Endothelial cell of umbilical vein (primary cell): ENCODE results near the gene DENND1A. TPM values are rescaled to one million over a fixed set of nuclear protein-coding genes. Genes with fewer than 3 reads are reported as not detected.

ENCODE experiments used
- BruUV-seq: library from RNA; stranded (reverse); fragments of 400-500 nt; replicated peaks from 2 replicates; lab custom pipeline; 2021; lab: Mats Ljungman, UMichigan
- CTCF ChIA-PET: fragments of 300-600, 350-600 bp; sonication (Branson Sonifier 250); formaldehyde crosslinking; loops from one replicate; lab custom pipeline; 2021; ENCODE audit warnings: antibody characterized with exemption, inconsistent platforms; lab: Charles Lee
- POLR2A ChIA-PET: fragments of 300-600, 350-600 bp; sonication (Branson Sonifier 250); formaldehyde crosslinking; loops from one replicate; lab custom pipeline; 2021; ENCODE audit warnings: antibody characterized with exemption, inconsistent platforms; lab: Charles Lee
- DNase-seq: peaks from one replicate; pipeline ENCODE4 v3.0.0-alpha.2; 2011; ENCODE audit warnings: low read depth, low spot score
- FAIRE-seq: peaks from 2 replicates; lab custom pipeline; 2011; peaks lifted over from hg19 to GRCh38; lab: Jason Lieb, UNC
- H2AFZ ChIP-seq: 2 replicates; pipeline ENCODE4 v1.6.0; 2012; ENCODE audit warnings: low read depth, low read length, control low read depth, inconsistent platforms
- H3K27ac ChIP-seq: 2 replicates; pipeline ENCODE4 v1.5.1; 2011; ENCODE audit warnings: low read depth, mild to moderate bottlenecking, control low read depth, low read length, moderate library complexity; ENCODE audit not compliant: insufficient read depth
- H3K27me3 ChIP-seq, 2 experiments: 2 replicates each; pipeline versions ENCODE4 v1.6.0 to v1.6.1; 2011; ENCODE audit warnings: low read length in 2 of 2, mixed read lengths in 1 of 2; ENCODE audit not compliant: control insufficient read depth in 2 of 2, insufficient read depth in 2 of 2
- H3K36me3 ChIP-seq, 2 experiments: 2 replicates in 1 of 2; 3 replicates in 1 of 2; pipeline ENCODE4 v1.5.1; 2011; ENCODE audit warnings: low read length in 2 of 2, mild to moderate bottlenecking in 1 of 2, moderate library complexity in 1 of 2; ENCODE audit not compliant: control insufficient read depth in 2 of 2, insufficient read depth in 2 of 2; ENCODE audit errors: extremely low read depth in 1 of 2
- H3K4me1 ChIP-seq: 3 replicates; pipeline ENCODE4 v1.5.1; 2011; ENCODE audit warnings: mild to moderate bottlenecking, low read length; ENCODE audit not compliant: control insufficient read depth, insufficient read depth; ENCODE audit errors: extremely low read depth
- H3K4me2 ChIP-seq: 2 replicates; pipeline ENCODE4 v1.6.1; 2011; ENCODE audit warnings: low read length, control low read depth, mixed read lengths; ENCODE audit not compliant: insufficient read depth
- H3K4me3 ChIP-seq, 3 experiments: fragments of 200-600 bp in 1 of 3; sonication (generic), shearing (Covaris generic) in 1 of 3; replicated peaks in 1 of 3; 2 replicates each; pipeline ENCODE4 v1.5.1; 2011 to 2016; ENCODE audit warnings: control low read depth in 3 of 3, low read length in 3 of 3, mild to moderate bottlenecking in 2 of 3, inconsistent platforms in 1 of 3, low read depth in 1 of 3, moderate library complexity in 1 of 3; ENCODE audit not compliant: insufficient read depth in 1 of 3
- H3K79me2 ChIP-seq: 2 replicates; pipeline ENCODE4 v1.6.0; 2012; ENCODE audit warnings: low read length, inconsistent platforms; ENCODE audit not compliant: control insufficient read depth, insufficient read depth
- H3K9ac ChIP-seq: replicated peaks from 2 replicates; pipeline ENCODE3; 2011; ENCODE audit warnings: low read length, control low read depth; ENCODE audit not compliant: insufficient read depth; ENCODE audit errors: extremely low read depth
- H3K9me1 ChIP-seq: replicated peaks from 3 replicates; pipeline ENCODE4 v1.6.0; 2011; ENCODE audit warnings: mild to moderate bottlenecking, low read length; ENCODE audit not compliant: control insufficient read depth, insufficient read depth; ENCODE audit errors: extremely low read depth
- H3K9me3 ChIP-seq: replicated peaks from 2 replicates; pipeline ENCODE4 v1.5.1; 2012; ENCODE audit warnings: low read length, inconsistent platforms; ENCODE audit not compliant: control insufficient read depth, insufficient read depth
- H4K20me1 ChIP-seq: replicated peaks from 2 replicates; pipeline ENCODE3; 2011; ENCODE audit warnings: mild to moderate bottlenecking, low read length; ENCODE audit not compliant: control insufficient read depth, insufficient read depth; ENCODE audit errors: extremely low read depth
- EZH2 ChIP-seq: IDR thresholded peaks from 2 replicates; pipeline ENCODE4 v1.6.1; 2012; ENCODE audit warnings: borderline replicate concordance, low read depth, mild to moderate bottlenecking, moderate library complexity, low read length, inconsistent platforms; ENCODE audit not compliant: severe bottlenecking
- FOS ChIP-seq: IDR thresholded peaks from 2 replicates; pipeline ENCODE4 v1.6.1; 2011; ENCODE audit warnings: mild to moderate bottlenecking, low read length, moderate library complexity, borderline replicate concordance; ENCODE audit not compliant: insufficient read depth
- GATA2 ChIP-seq: IDR thresholded peaks from 2 replicates; pipeline ENCODE4 v1.7.0; 2011; ENCODE audit warnings: low read depth, mild to moderate bottlenecking, moderate library complexity, mixed read lengths, low read length; ENCODE audit not compliant: insufficient read length, insufficient read depth
- JUN ChIP-seq: IDR thresholded peaks from 2 replicates; pipeline ENCODE4 v1.6.1; 2011; ENCODE audit warnings: borderline replicate concordance, low read depth; ENCODE audit not compliant: insufficient read length, insufficient read depth
- MYC ChIP-seq: IDR thresholded peaks from one replicate; pipeline ENCODE4 v1.6.1; 2011; ENCODE audit warnings: mild to moderate bottlenecking, low read depth, low read length
- POLR2A ChIP-seq: IDR thresholded peaks from 2 replicates; pipeline ENCODE4 v1.6.1; 2012; ENCODE audit warnings: low read depth, mild to moderate bottlenecking, control low read depth, low read length
- POLR2AphosphoS5 ChIP-seq: IDR thresholded peaks from 2 replicates; pipeline ENCODE4 v1.6.1; 2012; ENCODE audit warnings: low read depth, mild to moderate bottlenecking, control low read depth, low read length, moderate library complexity; ENCODE audit not compliant: insufficient read depth
- dilution Hi-C: fragments of 300-500 bp; cut with MboI; formaldehyde crosslinking; loops from one replicate; pipeline ENCODE4 v1.15.0; 2019; ENCODE audit warnings: low sequenced_read_pairs; ENCODE audit not compliant: extremely low pct_ligation_motif_present
- intact Hi-C: fragments of 100-400 bp; cut with micrococcal nuclease; formaldehyde crosslinking; loops from one replicate; pipeline ENCODE4 v1.10.0; 2022
- polyA plus RNA-seq, 4 experiments: library from polyadenylated mRNA; depleted of rRNA in 3 of 4; stranded (reverse) in 3 of 4; unstranded in 1 of 4; fragments of >200 nt; gene quantifications; 2 replicates each; pipeline versions ENCODE4 v1.2.1 to v1.2.3, GENCODE V29; 2011 to 2012; ENCODE audit warnings: missing spikeins in 1 of 4
- total RNA-seq: library from RNA; stranded (reverse); gene quantifications from 2 replicates; pipeline ENCODE4 v1.2.3, GENCODE V29; 2021
- TF ChIP-seq, protein P1 (sequence below): IDR thresholded peaks from 2 replicates; pipeline ENCODE4 v1.6.1; 2011; ENCODE audit not compliant: insufficient read depth, insufficient read length
- TF ChIP-seq, protein P2 (sequence below), 2 donors: IDR thresholded peaks; 1 replicate in 1 of 2; 2 replicates in 1 of 2; pipeline ENCODE4 v1.5.1; 2011; ENCODE audit warnings: low read length in 2 of 2, mild to moderate bottlenecking in 2 of 2, moderate library complexity in 2 of 2, control low read depth in 1 of 2, inconsistent platforms in 1 of 2, low read depth in 1 of 2; ENCODE audit not compliant: insufficient read depth in 1 of 2; ENCODE audit errors: extremely low read depth in 1 of 2

The DENND1A gene
- total and polyA plus RNA-seq, 2 donors (not counting 3 experiments of a cell fraction or from before 2014, with no cell fraction given) = 18.5 to 24.5 TPM

DNA sequence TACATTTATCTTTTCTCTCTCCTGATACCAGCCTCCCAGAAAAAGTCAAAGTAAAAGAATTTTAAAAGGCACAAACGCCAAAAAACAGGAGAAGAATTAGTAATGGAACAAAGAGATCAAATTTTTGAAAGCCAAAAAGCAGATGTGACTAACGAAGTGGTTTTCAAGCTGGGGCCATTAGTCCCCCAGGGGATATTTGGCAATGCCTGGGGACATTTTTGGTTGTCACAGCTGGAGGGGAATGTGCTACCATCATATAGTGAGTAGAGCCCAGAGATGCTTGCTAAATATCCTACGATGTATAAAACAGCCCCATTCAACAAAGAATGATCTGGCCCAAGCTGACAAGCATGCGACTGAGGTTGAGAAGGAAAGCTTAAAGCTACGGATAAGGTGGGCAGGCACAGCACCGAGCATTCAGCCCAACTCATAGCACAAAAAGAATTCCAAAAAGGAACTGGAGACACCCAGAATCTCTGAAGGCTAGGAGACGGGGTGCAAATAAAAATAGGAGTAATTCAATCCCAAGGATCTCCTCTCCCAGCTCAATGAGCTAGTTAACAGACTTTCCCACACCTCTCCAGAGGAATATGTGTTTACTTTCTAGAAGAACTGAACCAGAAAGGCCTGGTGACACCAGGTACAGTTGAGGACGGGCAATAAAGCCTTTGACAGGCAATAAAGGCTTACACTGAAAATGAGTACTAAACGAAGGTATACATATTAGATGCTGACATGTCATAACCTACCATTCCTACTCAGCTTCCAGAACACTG, 269.0 kb downstream of the DENND1A start:
- BruUV-seq = no TSS peak
- no peaks in the 10 kb centered on the region for H3K27me3 ChIP-seq
- FAIRE-seq = no peak
- H3K27ac ChIP-seq = no peak overlapping the region
- no peak overlapping the region for H3K4me3 ChIP-seq
- H3K9me3 ChIP-seq = no peaks in the 10 kb centered on the region
- H3K36me3 ChIP-seq = no peaks in the 10 kb centered on the region
- H3K79me2 ChIP-seq = no peaks in the 10 kb centered on the region
- ChIA-PET POLR2A (no interaction called here), CTCF (no interaction called here)
- H3K4me2 ChIP-seq = no peak overlapping the region
- no peaks in the 10 kb centered on the region for H4K20me1 ChIP-seq
- no peak overlapping the region for H3K9ac ChIP-seq
- H3K4me1 ChIP-seq = no peaks in the 10 kb centered on the region
- H2AFZ ChIP-seq = no peak overlapping the region
- DNase-seq = no peak
- intact Hi-C loops (no loop called here), dilution Hi-C loops (no loop called here)
- TF ChIP-seq, protein P1, sequence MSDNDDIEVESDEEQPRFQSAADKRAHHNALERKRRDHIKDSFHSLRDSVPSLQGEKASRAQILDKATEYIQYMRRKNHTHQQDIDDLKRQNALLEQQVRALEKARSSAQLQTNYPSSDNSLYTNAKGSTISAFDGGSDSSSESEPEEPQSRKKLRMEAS = no peak
- TF ChIP-seq POLR2A (no peak), EZH2 (no peak), MYC (no peak), FOS (no peak), GATA2 (no peak), JUN (no peak), POLR2AphosphoS5 (no peak)
- TF ChIP-seq, protein P2, sequence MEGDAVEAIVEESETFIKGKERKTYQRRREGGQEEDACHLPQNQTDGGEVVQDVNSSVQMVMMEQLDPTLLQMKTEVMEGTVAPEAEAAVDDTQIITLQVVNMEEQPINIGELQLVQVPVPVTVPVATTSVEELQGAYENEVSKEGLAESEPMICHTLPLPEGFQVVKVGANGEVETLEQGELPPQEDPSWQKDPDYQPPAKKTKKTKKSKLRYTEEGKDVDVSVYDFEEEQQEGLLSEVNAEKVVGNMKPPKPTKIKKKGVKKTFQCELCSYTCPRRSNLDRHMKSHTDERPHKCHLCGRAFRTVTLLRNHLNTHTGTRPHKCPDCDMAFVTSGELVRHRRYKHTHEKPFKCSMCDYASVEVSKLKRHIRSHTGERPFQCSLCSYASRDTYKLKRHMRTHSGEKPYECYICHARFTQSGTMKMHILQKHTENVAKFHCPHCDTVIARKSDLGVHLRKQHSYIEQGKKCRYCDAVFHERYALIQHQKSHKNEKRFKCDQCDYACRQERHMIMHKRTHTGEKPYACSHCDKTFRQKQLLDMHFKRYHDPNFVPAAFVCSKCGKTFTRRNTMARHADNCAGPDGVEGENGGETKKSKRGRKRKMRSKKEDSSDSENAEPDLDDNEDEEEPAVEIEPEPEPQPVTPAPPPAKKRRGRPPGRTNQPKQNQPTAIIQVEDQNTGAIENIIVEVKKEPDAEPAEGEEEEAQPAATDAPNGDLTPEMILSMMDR (IDR thresholded peaks at IDR 0.05; ENCODE audit: extremely low read depth in 1 of 2, insufficient read depth in 1 of 2, low read depth in 1 of 2, low read length in 2 of 2) = no peak
- H3K9me1 ChIP-seq = no peaks in the 10 kb centered on the region
